ENCODE results near the gene CIROP. TPM values are rescaled to one million over a fixed set of nuclear protein-coding genes. Genes with fewer than 3 reads are reported as not detected.

The CIROP gene
- total RNA-seq, 1 experiment from 2014 or later: not detected

- Histone ChIP-seq H4K20me1 (ENCODE audit: control insufficient read depth, insufficient read depth, insufficient read length) (no peaks in the 10 kb centered on the region), H3K27ac (ENCODE audit: insufficient read length, low read depth, low read length) (no peak overlapping the region), H3K79me1 (ENCODE audit: insufficient read depth, low read depth, low read length, poor library complexity, severe bottlenecking) (no peaks in the 10 kb centered on the region), H3K79me2 (ENCODE audit: insufficient read depth, low read length) (no peaks in the 10 kb centered on the region), H2BK120ac (ENCODE audit: low read depth, low read length, poor library complexity, severe bottlenecking) (no peak overlapping the region), H3K4me1 (ENCODE audit: insufficient read depth, low read length) (no peaks in the 10 kb centered on the region; the same call in 1 of the 2 replicates), H4K91ac (ENCODE audit: insufficient read length, low read depth, low read length) (no peak overlapping the region), H3K27me3 (ENCODE audit: insufficient read depth, low read length) (no peaks in the 10 kb centered on the region), H3K56ac (ENCODE audit: insufficient read length, low read depth, low read length) (no peak overlapping the region), H3K23ac (ENCODE audit: insufficient read length, low read depth, low read length) (no peak overlapping the region), H4K5ac (ENCODE audit: insufficient read length, low read depth, low read length) (no peak overlapping the region), H2BK12ac (ENCODE audit: insufficient read length, low read depth, low read length) (no peak overlapping the region), H2AK5ac (ENCODE audit: insufficient read length, low read length) (no peak overlapping the region), H2BK20ac (ENCODE audit: low read depth, low read length, poor library complexity, severe bottlenecking) (no peak overlapping the region), H3K23me2 (ENCODE audit: insufficient read length, low read depth, low read length, poor library complexity, severe bottlenecking) (no peaks in the 10 kb centered on the region), H3K9me3 (ENCODE audit: control insufficient read depth, low read depth, low read length) (no peaks in the 10 kb centered on the region), H3K14ac (ENCODE audit: insufficient read depth, low read length) (no peak overlapping the region), H3K18ac (ENCODE audit: insufficient read length, low read depth, low read length) (no peak overlapping the region), H4K8ac (replicated peaks; ENCODE audit: insufficient read length, low read depth, low read length) (no peak overlapping the region), H2BK15ac (ENCODE audit: low read depth, low read length) (no peak overlapping the region), H3K4me2 (ENCODE audit: insufficient read depth, insufficient read length, low read length) (no peak overlapping the region), H2BK5ac (ENCODE audit: insufficient read length, low read length) (no peak overlapping the region), H3K9ac (ENCODE audit: extremely low read depth, insufficient read length, low read length) (no peak overlapping the region), H2AFZ (ENCODE audit: low read length) (no peak overlapping the region), H3K4ac (ENCODE audit: low read depth, low read length) (no peak overlapping the region), H3T11ph (ENCODE audit: low read length) (no peak overlapping the region)
- no CpG with 5 or more reads among the region's 4 CpGs for WGBS (ENCODE audit: extremely low coverage, insufficient read length, low lambda C conversion rate)
- H3K9me3 Mint-ChIP-seq: peaks cover 3 to 4% of the 10 kb centered on the region in 2 experiments; a peak in 3 of 5 replicates
- DNase-seq: no peak
- no peak overlapping the region for H3K4me3 Mint-ChIP-seq
- H3K27ac Mint-ChIP-seq: peak overlapping the region in 1 of 3 experiments; percentile 30; a peak in 1 of 7 replicates
- H3K27me3 Mint-ChIP-seq (ENCODE audit: low read depth): peaks cover 27% of the 10 kb centered on the region
- TF ChIP-seq, protein P1, sequence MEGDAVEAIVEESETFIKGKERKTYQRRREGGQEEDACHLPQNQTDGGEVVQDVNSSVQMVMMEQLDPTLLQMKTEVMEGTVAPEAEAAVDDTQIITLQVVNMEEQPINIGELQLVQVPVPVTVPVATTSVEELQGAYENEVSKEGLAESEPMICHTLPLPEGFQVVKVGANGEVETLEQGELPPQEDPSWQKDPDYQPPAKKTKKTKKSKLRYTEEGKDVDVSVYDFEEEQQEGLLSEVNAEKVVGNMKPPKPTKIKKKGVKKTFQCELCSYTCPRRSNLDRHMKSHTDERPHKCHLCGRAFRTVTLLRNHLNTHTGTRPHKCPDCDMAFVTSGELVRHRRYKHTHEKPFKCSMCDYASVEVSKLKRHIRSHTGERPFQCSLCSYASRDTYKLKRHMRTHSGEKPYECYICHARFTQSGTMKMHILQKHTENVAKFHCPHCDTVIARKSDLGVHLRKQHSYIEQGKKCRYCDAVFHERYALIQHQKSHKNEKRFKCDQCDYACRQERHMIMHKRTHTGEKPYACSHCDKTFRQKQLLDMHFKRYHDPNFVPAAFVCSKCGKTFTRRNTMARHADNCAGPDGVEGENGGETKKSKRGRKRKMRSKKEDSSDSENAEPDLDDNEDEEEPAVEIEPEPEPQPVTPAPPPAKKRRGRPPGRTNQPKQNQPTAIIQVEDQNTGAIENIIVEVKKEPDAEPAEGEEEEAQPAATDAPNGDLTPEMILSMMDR (conservative IDR thresholded peaks at IDR 0.05): no peak
- peaks cover 45 to 58% of the 10 kb centered on the region in 2 experiments for H3K4me1 Mint-ChIP-seq
- peaks cover 3 to 7% (median 4%) of the 10 kb centered on the region in 3 experiments; a peak in 5 of 7 replicates for H3K36me3 Mint-ChIP-seq (ENCODE audit: insufficient read depth in 1 of 3, low read depth in 3 of 3)
These were observed 1.2 kb downstream of the CIROP start for GRCh38 chr14:23103581-23103980.

Data from H9 (cell line).